ENCODE data around the gene LAP3.

DNA sequence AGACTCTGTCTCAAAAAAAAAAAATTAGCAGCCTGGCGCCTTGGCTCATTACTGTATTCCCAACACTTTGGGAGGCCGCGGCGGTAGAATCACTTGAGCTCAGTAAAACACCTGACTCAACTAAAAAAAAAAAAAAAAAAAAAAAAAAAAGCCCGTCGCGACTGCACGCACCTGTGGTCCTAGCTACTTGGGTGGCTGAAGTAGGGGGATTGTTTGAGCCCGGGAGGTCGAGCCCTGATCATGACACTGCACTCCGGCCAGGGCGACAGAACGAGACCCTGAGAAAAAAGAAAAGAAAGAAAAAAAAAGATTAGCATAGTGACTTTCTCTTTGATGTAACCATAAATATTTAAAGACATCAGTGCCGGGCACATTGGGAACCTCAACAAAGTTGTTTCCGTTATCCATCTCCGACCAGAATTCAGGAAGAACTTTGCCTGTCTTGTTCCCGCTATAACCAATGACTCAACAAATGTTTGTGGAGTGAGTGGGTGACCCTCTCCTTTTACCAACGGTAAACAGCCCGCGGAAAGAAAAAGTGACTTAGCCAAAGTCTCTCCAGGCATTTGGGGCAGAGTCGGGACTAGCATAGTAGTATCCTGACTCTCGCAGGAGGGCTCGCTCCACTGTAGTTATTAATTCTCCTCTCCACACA is 36.9 kb downstream of the LAP3 start:
- no peak for TF ChIP-seq POLR2A (IDR thresholded peaks at IDR 0.05)
- TF ChIP-seq, protein P1, sequence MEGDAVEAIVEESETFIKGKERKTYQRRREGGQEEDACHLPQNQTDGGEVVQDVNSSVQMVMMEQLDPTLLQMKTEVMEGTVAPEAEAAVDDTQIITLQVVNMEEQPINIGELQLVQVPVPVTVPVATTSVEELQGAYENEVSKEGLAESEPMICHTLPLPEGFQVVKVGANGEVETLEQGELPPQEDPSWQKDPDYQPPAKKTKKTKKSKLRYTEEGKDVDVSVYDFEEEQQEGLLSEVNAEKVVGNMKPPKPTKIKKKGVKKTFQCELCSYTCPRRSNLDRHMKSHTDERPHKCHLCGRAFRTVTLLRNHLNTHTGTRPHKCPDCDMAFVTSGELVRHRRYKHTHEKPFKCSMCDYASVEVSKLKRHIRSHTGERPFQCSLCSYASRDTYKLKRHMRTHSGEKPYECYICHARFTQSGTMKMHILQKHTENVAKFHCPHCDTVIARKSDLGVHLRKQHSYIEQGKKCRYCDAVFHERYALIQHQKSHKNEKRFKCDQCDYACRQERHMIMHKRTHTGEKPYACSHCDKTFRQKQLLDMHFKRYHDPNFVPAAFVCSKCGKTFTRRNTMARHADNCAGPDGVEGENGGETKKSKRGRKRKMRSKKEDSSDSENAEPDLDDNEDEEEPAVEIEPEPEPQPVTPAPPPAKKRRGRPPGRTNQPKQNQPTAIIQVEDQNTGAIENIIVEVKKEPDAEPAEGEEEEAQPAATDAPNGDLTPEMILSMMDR (IDR thresholded peaks at IDR 0.05): no peak
